GM19397 (cell line): Measurements from ENCODE around the gene ZDHHC1.

Experiments used
- ATAC-seq: cut with Tn5 transposase; IDR thresholded peaks from one replicate; pipeline ENCODE4 v1.9.1; 2021; ENCODE audit warnings: mild to moderate bottlenecking, moderate library complexity; ENCODE audit not compliant: unreplicated experiment

Gene ZDHHC1

DNA sequence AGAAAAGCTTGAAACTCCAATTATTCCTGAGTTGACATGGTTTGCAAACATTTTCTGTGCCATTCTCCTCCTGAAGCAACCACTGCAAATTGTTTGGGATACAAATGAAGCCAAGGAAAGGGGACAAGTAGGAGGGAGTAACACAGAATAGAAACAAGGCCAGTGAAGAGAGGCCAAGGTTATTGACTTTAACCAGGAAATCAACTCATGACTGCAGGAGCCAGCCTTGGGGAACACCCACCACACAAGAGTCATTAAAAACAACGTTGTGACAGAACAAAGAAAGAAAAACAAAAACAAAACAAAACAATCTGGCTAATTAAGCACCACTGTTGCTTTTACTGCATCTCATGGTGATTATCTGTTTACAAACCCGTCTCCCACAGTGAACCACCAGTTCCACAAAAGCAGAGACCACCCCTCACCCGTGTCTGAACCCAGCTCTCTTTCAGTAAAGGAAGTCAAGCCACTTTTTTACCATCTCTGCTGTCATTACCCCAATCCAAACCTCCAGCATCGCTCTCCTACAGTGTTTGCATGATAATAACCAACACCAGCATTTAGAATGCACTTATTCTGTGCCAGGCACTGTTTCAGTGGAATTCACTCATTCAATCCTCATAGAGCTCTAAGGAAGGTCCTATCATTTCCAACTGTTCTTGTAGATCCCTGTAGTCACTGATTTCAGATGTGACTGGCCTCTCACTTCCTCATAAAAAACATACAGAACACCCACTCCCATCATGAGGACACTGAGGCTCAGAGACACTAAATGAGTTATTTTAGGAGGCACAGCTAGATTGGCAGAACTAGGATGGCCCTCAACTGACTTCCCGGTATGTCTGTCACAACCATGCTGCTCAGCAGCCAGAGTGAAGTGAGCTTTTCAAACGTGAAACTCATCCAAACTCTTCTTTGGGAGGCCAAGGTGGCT, 2.0 kb downstream of the ZDHHC1 start:
- no peak for ATAC-seq

DNA sequence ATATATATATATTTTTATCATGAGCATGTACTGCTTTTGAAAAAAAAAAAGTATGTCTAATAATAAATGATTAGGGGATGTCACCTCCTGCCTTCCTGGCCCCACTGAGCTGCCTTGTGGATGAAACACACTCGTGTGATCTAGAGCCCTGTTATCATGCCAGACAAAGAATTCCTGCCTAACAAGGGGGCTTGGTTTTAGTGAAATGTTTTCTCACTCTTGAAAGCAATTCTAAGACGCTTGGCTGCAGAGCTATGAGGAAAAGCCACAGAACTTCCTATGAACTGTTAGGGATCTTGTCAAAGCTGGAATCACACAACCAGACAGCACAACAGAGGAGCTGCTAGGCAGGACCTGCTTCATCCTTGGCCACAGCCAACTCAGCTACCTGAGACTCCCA, 4.0 kb downstream of the ZDHHC1 start:
- no peak for ATAC-seq

DNA sequence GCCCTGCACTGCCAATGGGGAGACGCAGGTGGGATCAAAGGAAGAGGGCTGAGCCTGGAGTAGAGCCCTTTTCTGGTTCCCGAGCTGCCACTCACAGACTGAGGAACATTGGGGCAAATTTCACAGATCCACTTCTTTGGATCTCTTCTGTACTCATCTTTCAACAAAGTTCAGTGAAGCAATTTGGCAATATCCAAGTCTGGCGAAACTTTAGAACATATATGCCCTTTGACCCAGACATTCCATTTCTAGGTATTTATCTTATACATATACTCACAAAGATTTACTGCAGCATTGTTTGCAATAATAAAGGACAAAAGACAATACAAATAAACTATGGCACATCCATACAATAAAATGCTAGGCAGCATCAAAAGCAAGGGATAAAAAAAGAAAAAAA, 4.9 kb downstream of the ZDHHC1 start:
- no peak for ATAC-seq

DNA sequence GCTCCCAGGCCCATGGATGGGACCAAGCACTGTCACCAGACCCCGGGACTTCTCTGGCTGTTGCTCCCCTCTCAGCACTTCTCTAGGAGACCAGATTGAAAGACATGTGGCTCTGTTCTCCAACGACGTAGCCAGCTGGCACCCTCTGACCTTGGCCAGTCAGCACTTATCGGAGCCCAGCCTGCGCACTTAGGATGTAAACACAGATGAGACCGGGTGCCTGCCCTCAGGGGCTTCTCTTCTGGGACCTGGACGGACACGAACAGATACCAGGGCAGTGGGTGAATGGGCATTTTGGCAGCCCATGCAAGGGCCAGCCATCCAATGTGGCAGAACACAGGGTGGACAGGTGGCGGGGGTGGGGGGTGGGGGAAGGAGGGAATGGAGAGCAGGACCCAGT, 6.6 kb downstream of the ZDHHC1 start:
- no peak for ATAC-seq

DNA sequence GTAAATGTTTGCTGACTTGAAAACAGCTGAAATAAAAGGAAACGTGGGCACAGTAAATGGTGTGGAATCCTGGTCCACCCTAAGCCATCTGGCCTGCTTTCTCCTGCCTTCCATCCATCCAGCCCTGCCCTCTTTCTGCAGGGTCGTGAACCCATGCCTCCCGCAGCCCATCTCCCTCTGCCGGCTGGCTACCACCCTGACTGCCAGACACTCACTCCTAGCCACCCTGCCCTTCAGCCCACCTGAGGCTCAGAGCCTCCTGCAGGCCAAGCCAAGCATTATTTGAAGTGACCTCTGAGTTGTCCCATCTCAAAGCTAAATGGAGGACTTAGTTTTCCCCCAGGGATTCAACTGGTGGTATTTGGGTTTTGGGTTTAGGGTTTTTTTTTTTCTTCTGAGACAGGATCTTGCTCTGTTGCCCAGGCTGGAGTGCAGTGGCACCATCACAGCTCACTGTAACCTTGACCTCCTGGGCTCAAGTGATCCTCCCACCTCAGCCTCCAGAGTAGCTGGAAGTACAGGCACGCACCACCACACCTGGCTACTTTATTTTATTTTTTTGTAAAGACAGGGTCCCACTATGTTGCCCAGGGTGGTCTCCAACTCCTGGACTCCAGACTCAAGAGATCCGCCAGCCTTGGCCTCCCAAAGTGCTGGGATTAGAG, 8.4 kb downstream of the ZDHHC1 start:
- ATAC-seq, result no peak

DNA sequence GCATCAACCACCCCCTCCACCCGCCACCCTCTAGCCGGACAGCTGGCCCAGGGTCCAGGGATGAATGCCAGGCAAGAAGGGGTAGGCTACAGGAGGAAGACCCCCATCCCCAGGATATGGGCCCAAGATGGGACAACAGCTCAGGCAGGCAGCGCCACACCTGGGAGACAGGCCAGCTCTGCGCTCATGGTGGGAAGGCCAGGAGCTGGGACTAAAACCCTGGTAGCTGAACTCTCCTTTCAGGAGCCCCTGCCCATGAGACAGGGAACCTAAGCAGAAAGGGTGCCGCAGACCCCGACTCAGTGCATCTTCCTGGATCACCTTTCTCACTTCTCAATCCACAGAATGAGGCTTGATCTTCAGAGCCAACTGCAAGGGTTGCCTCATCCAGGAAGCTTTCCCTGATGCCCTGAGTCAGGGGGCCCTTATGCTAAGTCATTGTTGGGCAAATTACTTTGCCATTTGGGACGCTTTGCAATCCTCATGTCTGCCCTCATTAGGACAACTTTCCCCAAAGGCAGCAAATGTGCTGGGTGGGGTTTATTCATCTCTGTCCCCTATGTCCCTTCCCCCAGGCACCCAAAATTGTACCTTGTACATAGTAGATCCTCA, 9.0 kb downstream of the ZDHHC1 start:
- no peak for ATAC-seq

DNA sequence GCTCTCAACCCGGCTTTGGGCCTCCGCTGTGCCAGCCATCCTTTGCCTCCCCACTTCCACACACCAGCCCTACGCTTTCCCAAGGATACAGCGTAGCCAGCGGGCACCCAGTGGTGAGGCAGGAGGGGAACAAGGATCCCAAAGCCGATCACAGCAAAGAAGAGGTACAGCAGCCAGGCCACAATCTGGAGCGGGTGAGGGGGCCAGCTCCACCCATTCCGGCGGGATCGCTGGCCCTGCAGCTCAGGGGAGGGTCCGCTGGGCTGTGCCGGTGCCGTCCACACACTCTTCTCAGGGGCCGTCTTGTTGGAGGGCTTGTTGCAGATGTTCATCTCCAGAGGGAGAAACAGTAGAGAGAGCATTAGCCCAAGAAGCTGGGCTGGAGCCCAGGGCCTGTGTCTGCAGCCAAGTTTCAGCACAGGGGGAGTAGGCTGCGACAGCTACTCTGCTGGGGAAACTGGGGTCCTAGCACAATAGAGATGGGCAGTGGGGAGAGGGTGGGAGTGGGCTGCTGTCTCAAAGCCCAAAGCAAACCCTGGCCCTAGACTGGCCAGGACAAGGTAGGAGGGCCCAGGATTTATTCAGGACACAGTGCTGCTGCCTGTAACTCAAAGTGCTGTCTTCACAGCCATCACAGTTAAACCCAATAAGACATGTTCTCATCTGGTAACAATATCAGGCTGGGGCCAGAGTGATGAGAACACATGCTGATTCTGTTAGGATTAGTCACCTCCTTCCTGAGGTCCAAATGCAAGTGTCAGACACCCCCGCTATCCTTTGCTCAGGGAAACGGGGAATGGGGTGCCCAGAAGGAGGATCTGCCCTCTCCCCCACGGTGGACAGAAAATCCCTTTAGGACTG, 9.9 kb downstream of the ZDHHC1 start:
- ATAC-seq, result no peak

DNA sequence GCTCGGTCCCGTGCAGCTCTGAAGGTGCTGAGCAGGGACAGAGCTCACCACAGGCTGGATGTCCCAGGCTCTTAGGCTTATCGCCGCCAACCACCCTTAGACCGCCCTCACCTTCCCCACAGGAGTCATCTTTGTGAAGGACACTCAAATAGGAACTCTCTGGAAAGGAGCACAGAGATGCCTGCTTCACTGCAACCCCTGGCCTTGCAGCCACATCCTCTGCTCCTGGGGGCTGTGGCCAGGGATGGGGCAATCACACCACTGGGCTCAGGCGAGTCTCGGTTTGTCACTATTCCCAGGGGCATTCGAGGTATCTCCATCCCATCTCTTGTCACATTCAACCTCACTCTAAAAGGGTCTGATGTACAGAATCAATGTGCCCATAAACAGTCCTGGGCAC, 10.9 kb downstream of the ZDHHC1 start:
- no peak for ATAC-seq

DNA sequence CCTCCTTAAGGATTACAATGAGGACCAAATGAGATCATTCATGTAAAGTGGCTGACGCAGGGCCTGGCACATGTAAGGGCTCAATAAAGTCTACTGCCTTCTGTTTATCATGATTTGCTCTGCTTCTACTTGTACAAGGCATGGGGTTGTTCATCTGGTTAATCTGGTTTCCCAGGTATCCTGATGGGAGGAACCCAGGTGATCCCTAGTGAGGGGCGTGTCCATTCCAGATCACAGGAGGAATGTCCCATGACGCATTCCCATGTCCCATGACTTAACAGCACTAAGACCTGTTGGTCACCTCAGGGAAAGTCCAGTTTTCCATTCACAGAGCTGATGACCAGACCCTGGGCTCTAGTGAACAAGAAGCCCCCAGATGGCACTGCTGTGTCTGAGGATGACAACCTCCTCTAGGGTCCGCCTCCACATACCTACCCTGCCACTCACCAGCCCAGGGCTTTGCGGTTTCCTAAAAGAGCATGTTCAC, 11.5 kb downstream of the ZDHHC1 start:
- no peak for ATAC-seq

DNA sequence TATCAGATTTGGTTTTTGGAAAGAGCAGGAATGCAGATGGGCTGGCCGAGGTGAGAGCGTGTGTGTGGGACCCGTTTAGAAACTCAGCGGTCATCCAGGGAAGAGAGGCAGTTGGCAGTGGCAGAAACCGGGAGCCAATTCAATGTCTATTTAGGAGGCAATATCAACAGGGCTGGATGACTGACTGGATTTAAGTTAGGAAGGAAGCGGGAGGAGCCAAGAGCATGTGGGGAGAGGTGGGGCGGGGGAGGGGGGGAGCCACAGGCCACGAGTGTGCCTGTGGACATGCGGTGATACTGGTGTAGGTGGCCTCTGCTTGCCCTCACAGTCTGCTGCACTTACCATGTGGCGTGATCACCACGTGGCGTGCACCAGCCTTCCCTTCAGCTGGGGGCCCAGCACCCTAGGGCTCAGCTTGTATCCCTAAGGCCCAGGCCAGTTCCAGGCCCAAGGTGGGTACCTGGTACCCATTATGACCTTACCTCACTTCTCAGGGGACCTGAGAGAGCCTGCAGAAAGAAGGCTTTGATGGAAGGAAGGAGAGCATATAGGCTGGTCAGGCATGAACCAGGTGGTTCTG, 12.2 kb downstream of the ZDHHC1 start:
- ATAC-seq, result no peak

DNA sequence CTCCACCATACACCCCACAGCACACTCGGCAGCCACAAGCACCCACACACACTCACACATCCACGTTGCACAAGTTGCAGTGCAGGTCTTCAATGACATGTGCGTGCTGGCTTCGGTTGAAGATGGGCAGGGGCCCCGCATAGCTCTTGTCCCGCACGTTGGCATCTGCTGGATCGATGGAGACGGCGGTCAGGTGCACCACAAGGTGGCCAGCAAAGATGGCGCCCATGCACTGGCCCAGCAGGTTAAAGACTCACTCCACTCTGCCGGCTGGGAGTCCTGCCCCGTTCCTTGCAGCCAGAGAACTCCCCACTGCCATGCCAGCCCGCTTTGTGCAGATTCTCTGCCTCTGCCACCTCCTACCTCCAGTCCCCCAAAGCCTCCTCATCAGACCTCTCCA, 15.4 kb downstream of the ZDHHC1 start:
- no peak for ATAC-seq

DNA sequence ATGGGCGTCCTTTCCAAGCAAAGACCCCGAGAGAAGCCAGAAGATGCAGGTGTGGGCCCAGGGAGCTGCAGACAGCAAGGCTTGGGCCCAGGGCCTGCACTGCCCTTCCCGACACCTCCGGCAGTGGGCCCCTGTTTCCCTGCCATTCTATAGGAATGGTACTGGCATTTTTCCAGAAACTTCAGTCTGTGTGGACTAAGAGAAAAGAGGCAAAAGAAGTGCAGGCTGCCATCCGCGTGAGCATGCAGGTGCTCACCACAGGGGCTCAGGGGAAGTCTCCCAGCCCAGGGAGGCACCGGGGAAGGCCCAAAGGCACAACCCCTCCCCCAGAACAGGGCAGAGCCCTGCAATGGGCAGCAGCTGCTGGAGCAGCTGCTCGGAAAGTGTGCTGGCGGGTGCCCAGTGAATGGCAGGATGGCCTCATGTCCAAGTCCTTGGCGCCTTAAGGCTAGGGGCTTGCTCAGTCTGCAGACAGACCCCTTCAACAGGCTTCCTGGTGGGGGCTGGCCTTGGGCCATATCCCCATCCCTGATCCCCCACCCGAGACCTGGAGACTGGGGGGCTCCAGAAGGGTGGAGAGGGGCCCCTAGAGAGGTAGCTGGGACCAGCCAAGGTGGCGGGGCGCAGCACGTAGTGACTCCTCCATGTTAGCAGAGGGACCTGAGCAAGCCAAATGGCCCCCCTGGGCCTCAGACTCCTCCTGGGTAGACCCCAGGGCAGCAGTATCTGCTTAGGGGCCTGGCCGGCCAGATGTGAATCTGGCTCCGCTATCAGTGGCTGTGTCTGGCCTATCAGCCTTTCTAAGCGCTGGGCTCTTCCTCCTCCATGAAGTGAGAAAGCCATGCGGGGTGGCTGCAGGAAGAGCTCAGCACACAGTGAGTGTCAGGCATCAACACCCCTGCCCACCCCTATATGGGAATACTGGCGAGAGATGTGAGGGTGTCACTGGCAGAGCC, 16.2 kb downstream of the ZDHHC1 start:
- no peak for ATAC-seq

DNA sequence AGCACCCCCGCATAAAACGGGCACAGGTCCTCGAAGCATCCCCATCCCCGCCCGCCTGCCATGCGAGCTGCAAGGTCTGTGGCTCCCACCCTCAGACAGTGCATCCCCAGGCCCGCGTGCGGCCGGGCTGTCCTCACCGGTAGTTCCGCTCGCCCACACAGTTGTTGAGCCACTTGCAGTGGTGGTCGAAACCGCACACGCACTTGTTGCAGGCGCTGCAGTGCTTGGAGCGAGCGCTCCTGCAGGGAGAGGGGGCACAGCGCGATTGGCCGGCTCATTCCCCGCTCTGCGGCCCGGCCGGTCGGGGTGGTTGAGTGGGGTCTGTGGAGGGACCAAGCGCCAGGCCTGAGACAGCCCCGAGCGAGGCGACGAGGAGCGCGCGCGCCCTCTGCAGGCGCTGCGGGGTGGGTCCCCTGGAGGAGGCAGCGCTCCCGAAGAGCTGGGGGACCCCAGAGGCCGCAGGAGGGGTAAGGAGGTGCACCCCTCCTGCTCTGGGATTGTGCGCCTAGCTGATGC, 17.0 kb downstream of the ZDHHC1 start:
- no peak for ATAC-seq

DNA sequence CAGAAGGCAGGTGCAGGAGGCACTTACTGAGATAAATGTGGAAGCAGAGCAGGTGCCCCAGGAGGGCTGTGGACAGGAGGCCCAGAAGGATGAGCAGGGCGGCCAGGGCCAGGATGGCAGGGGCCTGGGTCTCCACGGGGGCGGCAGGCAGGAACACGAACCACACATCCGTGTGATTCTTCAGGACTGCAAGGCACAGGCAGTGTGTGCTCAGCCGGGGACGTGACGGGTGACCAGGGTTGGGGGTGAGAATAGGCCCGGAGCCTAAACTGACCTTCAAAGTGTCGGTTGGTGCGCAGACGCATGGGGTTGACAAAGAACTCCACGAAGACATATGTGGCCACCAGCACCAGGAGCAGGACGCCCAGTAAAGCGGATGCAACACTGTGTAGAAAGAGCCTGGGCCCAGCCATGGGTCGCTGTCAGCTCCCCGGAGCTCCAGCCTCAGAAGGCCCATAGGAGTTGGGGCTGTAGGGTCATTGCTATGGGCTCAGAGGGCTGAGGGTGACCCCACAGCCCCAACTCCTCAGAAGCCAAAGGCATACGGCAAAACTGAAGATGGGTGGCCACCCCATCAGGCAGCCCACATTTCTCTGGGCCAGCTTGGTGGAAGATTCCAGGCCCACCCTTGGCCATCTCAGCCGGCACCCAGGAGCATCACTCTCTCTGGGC, 17.6 kb downstream of the ZDHHC1 start:
- ATAC-seq, result no peak

DNA sequence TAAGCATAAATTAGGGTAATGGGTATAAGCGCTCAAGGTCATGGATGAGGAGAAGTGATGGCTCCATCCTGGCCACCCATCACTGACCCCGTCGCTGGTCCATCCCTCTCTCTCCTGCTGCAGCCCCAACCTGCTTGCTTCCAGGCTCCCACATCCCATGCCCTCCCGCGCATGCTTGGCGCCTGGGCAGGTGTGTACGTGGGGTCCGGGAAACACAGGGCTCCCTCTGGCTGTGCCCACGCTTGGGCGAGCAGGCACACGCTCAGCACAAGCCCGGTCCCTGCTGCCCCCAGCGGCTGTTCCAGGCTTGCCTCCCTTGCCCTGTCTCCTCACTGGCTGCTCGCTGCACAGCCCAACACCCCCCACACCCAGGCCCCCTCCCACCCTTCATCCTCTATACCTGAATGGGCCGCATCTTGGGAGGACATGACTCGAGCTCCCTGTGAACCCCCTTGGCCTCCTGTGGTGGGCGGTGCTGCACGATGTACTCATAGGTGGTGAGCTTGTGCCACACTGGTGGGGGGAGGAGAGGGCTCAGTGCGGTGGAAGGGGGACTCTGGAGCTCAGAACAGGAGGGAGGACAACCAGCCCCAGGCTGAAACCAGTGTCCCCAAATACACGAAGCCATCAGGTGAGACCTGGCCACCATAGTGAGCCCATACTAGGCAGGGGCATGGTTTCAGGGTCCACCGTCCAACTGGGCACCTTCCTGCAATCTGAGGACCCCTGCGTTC, 18.3 kb downstream of the ZDHHC1 start:
- no peak for ATAC-seq

DNA sequence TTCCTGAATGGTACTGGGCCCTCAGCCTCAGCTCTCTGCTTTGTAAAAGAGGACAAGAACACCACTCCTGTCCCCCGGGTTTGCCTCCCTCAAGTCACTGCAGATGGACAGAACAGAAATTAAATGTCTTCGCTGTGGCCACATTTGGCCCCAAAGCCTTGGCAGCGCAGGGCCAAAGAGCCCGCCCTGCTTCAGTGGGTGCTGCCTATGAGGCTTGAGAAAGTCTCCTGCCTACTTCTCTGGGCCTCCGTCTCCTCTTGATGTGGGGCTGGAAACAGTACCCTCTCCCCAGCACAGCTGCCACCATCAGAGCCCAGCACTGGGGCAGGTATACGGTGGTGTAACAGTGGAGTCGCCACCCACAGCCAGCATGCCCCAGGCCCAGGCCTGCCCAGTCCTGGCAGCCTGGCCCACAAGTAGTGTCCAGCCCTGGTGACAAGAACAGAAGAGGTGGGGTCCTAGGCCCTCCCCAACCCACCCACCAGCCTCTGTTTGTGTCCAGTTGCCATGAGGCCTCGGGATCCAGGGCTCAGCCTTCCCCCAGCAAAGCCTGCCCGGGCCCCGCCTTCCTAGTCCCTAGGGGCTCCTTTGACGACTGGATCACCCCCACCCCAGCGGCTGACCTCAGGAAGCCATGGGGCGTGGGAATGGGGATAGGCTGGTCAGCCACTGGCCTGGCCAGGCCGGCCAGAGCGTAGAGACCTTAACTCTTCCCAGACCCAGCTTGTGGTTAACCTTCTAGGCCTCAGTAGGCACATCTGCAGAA, 19.1 kb downstream of the ZDHHC1 start:
- no peak for ATAC-seq
